GM12873 (cell line): ENCODE data around the gene NCOR1.

Experiments
- CTCF ChIP-seq: IDR thresholded peaks from 2 replicates; pipeline ENCODE4 v1.5.1; 2012; ENCODE audit warnings: low read depth, mild to moderate bottlenecking, moderate library complexity, low read length, control low read depth; ENCODE audit not compliant: insufficient read depth; ENCODE audit errors: missing control alignments

The NCOR1 gene

GRCh38 chr17:16212793-16213192 is 2.5 kb downstream of the NCOR1 start:
- TF ChIP-seq CTCF: no peak

- no peak for TF ChIP-seq CTCF
Observed at GRCh38 chr17:16211590-16211989, 3.7 kb downstream of the NCOR1 start.

- TF ChIP-seq CTCF: no peak
Observed at GRCh38 chr17:16199093-16199492, 16.2 kb downstream of the NCOR1 start.

- TF ChIP-seq CTCF: no peak
Observed at GRCh38 chr17:16197276-16197675, 18.1 kb downstream of the NCOR1 start.

GRCh38 chr17:16191604-16192003 is 23.7 kb downstream of the NCOR1 start:
- no peak for TF ChIP-seq CTCF

GRCh38 chr17:16190703-16191360 is 24.5 kb downstream of the NCOR1 start:
- TF ChIP-seq CTCF: no peak

- TF ChIP-seq CTCF: no peak
Observed at GRCh38 chr17:16189791-16190348, 25.5 kb downstream of the NCOR1 start.
